Ovary (tissue), 3 donors: Measurements from ENCODE around the gene CNDP2.

Experiments
- EP300 ChIP-seq: sonication (generic); formaldehyde crosslinking; IDR thresholded peaks from one replicate; pipeline ENCODE4 v1.6.1; 2017; ENCODE audit warnings: antibody characterized with exemption
- POLR2A ChIP-seq: fragments of 450-650 bp; IDR thresholded peaks from one replicate; pipeline ENCODE4 v1.6.1; 2017; ENCODE audit warnings: antibody characterized with exemption, mild to moderate bottlenecking, moderate library complexity
- TF ChIP-seq, protein P1 (sequence below), 3 donors: fragments of 450-650 bp in 2 of 3; fragments of 200-600 bp in 1 of 3; IDR thresholded peaks; one replicate each; pipeline versions ENCODE4 v1.5.1 to v1.8.0; 2016 to 2022; ENCODE audit warnings: antibody characterized with exemption in 3 of 3, mild to moderate bottlenecking in 1 of 3
- donor health status: DM: no; HTN: no; CAD: no.

DNA sequence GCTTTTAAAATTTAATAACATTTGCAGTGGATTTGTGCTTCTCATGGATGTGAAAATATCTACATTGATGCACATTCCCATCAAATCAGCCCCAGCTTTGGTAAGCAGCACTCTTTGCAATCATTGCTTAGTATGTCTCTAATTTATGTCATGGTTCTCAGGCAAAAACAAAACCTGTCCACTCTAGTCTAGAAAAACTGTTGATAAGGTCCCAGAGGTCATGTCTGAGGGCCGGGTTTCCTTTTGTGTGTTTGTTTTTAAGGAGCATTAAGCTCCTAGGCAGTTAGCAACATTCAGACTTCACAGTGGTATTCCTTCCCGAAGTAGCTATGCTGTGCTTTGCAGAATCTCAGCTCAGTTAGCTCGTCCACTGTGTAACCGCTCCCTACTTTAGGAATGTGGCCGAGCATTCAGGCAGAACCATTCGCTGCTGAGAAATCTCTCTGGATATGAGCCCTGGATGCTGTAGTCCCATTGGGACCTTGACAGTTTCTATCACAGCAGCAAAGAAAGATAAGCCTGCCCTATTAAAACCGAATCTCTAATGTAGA, 43.1 kb upstream of the CNDP2 start:
- no peak for TF ChIP-seq EP300
- TF ChIP-seq, protein P1, sequence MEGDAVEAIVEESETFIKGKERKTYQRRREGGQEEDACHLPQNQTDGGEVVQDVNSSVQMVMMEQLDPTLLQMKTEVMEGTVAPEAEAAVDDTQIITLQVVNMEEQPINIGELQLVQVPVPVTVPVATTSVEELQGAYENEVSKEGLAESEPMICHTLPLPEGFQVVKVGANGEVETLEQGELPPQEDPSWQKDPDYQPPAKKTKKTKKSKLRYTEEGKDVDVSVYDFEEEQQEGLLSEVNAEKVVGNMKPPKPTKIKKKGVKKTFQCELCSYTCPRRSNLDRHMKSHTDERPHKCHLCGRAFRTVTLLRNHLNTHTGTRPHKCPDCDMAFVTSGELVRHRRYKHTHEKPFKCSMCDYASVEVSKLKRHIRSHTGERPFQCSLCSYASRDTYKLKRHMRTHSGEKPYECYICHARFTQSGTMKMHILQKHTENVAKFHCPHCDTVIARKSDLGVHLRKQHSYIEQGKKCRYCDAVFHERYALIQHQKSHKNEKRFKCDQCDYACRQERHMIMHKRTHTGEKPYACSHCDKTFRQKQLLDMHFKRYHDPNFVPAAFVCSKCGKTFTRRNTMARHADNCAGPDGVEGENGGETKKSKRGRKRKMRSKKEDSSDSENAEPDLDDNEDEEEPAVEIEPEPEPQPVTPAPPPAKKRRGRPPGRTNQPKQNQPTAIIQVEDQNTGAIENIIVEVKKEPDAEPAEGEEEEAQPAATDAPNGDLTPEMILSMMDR (IDR thresholded peaks at IDR 0.05), result no peak
- no peak for TF ChIP-seq POLR2A
